Activated effector memory CD4-positive, alpha-beta T cell treated with anti-CD3 and anti-CD28 coated beads, Interleukin-2, amount 50 U/mL, for 16 hours (primary cell): Measurements from ENCODE around the gene CWC22.
"Not testable (repeated sequence)": the region's sequence is repeated elsewhere in the genome, so short reads cannot be mapped to it uniquely, and the experiment has no call there.

ENCODE experiments used
- DNase-seq: peaks from one replicate; pipeline ENCODE4 v3.0.0-alpha.2; 2020

Gene CWC22

GRCh38 chr2:179948058-179948457 lies 59.0 kb downstream of the CWC22 start:
- DNase-seq, result no peak

GRCh38 chr2:179946810-179947615 lies 60.1 kb downstream of the CWC22 start:
- DNase-seq, result no peak

GRCh38 chr2:179946346-179946745 lies 60.8 kb downstream of the CWC22 start:
- no peak for DNase-seq

GRCh38 chr2:179939259-179939658 lies 67.8 kb downstream of the CWC22 start:
- no peak for DNase-seq

GRCh38 chr2:179938026-179938425 lies 69.1 kb downstream of the CWC22 start:
- DNase-seq, result no peak

- no peak for DNase-seq
These were observed 70.4 kb downstream of the CWC22 start for GRCh38 chr2:179936654-179937053.

GRCh38 chr2:179936141-179936540 lies 71.0 kb downstream of the CWC22 start:
- DNase-seq, result no peak

- no peak for DNase-seq
These were observed 74.3 kb downstream of the CWC22 start for GRCh38 chr2:179932786-179933185.

GRCh38 chr2:179931502-179931901 lies 75.6 kb downstream of the CWC22 start:
- no peak for DNase-seq

- DNase-seq, result not testable (repeated sequence)
These were observed 77.1 kb downstream of the CWC22 start for GRCh38 chr2:179929997-179930396.

- no peak for DNase-seq
These were observed 80.1 kb downstream of the CWC22 start for GRCh38 chr2:179927041-179927440.

GRCh38 chr2:179925713-179926112 lies 81.4 kb downstream of the CWC22 start:
- DNase-seq, result no peak

- DNase-seq, result no peak
These were observed 89.8 kb downstream of the CWC22 start for GRCh38 chr2:179917272-179917671.

GRCh38 chr2:179915395-179915992 lies 91.6 kb downstream of the CWC22 start:
- DNase-seq, result no peak

GRCh38 chr2:179913809-179914208 lies 93.3 kb downstream of the CWC22 start:
- DNase-seq, result no peak

GRCh38 chr2:179911569-179911968 lies 95.5 kb downstream of the CWC22 start:
- no peak for DNase-seq

- DNase-seq, result no peak
These were observed 96.4 kb downstream of the CWC22 start for GRCh38 chr2:179910735-179911113.

GRCh38 chr2:179909845-179910734 lies 97.0 kb downstream of the CWC22 start:
- no peak for DNase-seq

- no peak for DNase-seq
These were observed 106.4 kb downstream of the CWC22 start for GRCh38 chr2:179900655-179901054.

- no peak for DNase-seq
These were observed 107.4 kb downstream of the CWC22 start for GRCh38 chr2:179899666-179900065.

GRCh38 chr2:179898873-179899272 lies 108.2 kb downstream of the CWC22 start:
- DNase-seq, result no peak
